Right atrium auricular region (tissue), 2 donors: ENCODE data around the gene HS3ST5. TPM values are rescaled to one million over a fixed set of nuclear protein-coding genes. Genes with fewer than 3 reads are reported as not detected.
"Not testable (repeated sequence)": the region's sequence is repeated elsewhere in the genome, so short reads cannot be mapped to it uniquely, and the experiment has no call there.

Source experiments
- DNase-seq: peaks from one replicate; pipeline ENCODE4 v3.0.0-alpha.2; 2019; ENCODE audit warnings: low spot score
- H3K27ac ChIP-seq, 2 donors: fragments of 200-600 bp; sonication (generic); 1 replicate in 1 of 2; 2 replicates in 1 of 2; pipeline ENCODE4 v1.5.1; 2016 to 2019
- H3K27me3 ChIP-seq, 2 donors: fragments of 200-600 bp; sonication (generic); one replicate each; pipeline versions ENCODE4 v1.5.1 to v1.6.0; 2017 to 2019
- H3K36me3 ChIP-seq: fragments of 200-600 bp; sonication (generic); one replicate; pipeline ENCODE4 v1.5.1; 2016
- H3K4me1 ChIP-seq, 2 donors: fragments of 200-600 bp; sonication (generic); one replicate each; pipeline versions ENCODE4 v1.5.1 to v1.6.0; 2017 to 2019
- H3K4me3 ChIP-seq, 2 donors: fragments of 200-600 bp; sonication (generic); 1 replicate in 1 of 2; 2 replicates in 1 of 2; pipeline ENCODE4 v1.5.1; 2017 to 2019; ENCODE audit warnings: mild to moderate bottlenecking in 1 of 2, moderate library complexity in 1 of 2
- H3K9me3 ChIP-seq, 2 donors: fragments of 200-600 bp; sonication (generic); one replicate each; pipeline ENCODE4 v1.5.1; 2019
- total RNA-seq, 2 donors: library from RNA; depleted of rRNA; stranded (reverse); fragments of >200 nt; gene quantifications; one replicate each; pipeline ENCODE4 v1.1.0, GENCODE V29; 2016
- TF ChIP-seq, protein P1 (sequence below), 2 donors: fragments of 200-600 bp; sonication (generic); IDR thresholded peaks; one replicate each; pipeline ENCODE4 v1.5.1; 2019; ENCODE audit warnings: antibody characterized with exemption in 2 of 2

The HS3ST5 gene
- total RNA-seq, 2 donors from 2014 or later = not detected

DNA sequence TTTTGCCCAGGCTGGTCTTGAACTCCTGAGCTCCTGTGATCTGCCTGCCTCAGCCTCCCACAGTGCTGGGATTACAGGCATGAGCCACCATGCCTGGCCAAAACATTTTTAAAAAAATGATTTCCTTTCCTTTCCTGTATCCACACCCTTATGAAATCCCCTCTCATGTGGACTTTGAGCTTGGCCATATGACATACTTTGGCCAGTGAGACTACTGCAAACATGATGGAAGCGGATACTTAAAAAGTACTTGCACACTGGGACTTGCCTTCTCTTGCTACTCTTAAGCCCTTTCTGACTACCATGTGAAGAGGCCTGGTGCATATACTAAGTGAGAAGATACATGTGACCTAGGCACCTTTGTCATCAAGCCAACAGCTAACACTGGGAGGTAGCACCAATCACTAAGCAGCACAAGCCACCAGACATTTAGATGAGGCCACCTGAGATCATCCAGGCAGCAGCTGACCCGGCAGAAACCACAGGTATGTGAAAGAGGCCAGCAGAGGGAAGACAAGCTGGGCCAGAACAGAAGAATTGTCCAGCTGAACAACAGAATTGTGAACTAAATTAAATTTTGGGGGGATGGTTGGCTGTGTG, 293.4 kb downstream of the HS3ST5 start:
- H3K27me3 ChIP-seq = no peaks in the 10 kb centered on the region
- no peak for DNase-seq
- H3K36me3 ChIP-seq = no peaks in the 10 kb centered on the region
- no peak overlapping the region for H3K27ac ChIP-seq
- TF ChIP-seq, protein P1, sequence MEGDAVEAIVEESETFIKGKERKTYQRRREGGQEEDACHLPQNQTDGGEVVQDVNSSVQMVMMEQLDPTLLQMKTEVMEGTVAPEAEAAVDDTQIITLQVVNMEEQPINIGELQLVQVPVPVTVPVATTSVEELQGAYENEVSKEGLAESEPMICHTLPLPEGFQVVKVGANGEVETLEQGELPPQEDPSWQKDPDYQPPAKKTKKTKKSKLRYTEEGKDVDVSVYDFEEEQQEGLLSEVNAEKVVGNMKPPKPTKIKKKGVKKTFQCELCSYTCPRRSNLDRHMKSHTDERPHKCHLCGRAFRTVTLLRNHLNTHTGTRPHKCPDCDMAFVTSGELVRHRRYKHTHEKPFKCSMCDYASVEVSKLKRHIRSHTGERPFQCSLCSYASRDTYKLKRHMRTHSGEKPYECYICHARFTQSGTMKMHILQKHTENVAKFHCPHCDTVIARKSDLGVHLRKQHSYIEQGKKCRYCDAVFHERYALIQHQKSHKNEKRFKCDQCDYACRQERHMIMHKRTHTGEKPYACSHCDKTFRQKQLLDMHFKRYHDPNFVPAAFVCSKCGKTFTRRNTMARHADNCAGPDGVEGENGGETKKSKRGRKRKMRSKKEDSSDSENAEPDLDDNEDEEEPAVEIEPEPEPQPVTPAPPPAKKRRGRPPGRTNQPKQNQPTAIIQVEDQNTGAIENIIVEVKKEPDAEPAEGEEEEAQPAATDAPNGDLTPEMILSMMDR (IDR thresholded peaks at IDR 0.05) = no peak
- H3K9me3 ChIP-seq = no peaks in the 10 kb centered on the region
- no peaks in the 10 kb centered on the region for H3K4me1 ChIP-seq
- H3K4me3 ChIP-seq = no peak overlapping the region

DNA sequence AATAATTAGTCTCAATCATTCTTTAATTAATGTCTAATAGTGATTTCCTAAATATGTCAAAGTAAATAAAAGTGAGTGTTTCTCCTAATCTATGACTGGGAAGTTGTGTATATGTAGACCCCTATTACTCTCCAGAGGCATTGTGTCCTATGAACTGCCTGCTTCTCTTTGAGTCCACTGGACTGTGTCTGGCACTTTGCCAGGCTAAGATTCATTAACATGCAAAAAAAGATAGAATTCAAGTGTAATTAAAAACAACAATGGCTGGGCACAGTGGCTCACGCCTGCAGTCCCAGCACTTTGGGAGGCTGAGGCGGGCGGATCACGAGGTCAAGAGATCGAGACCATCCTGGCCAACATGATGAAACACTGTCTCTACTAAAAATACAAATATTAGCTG, 298.3 kb downstream of the HS3ST5 start:
- not testable (repeated sequence) for H3K9me3 ChIP-seq

DNA sequence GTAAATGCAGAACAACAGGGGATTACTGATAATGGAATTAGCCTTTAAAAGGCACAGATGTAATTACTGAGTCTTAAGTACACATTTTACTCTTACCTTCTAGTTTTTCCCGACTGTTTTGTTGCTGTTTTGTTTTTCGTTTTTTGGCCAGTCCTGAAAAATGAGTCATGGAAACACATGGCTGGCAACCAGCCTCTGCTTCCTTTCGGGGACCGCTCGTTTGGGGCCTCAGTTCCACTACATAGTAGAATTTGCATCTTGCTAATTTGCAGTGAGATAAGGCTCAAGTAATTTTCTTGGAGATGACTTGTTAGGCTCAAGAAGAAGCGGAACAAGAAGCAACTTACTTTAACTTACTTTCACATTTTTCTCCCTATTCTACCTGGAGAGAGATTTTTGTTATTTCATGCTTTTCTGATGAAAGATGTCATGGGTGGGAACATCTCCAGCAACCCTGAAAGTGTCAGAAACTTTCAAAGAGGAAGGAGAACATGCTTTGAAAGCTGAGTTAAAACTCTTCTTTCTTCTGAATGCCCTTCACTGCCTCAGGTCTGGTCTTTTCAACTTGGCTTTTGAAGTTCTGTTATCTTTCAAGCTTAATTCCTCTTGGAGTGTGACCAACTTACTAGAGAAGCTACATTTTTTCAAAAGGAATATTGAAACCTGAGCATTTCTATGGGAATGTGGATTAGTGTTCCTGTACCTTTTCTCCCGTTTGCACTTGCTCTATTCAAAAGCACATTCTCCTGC, 300.4 kb downstream of the HS3ST5 start:
- Histone ChIP-seq H3K4me1 (no peaks in the 10 kb centered on the region), H3K4me3 (no peak overlapping the region), H3K27ac (no peak overlapping the region), H3K36me3 (no peaks in the 10 kb centered on the region), H3K27me3 (no peaks in the 10 kb centered on the region), H3K9me3 (no peaks in the 10 kb centered on the region)
- DNase-seq = no peak
- TF ChIP-seq, protein P1 (IDR thresholded peaks at IDR 0.05) = no peak

More for the DNA sequence above, 298.3 kb downstream of the HS3ST5 start:
- DNase-seq, H3K4me3 ChIP-seq, H3K27ac ChIP-seq, H3K27me3 ChIP-seq, H3K36me3 ChIP-seq, H3K4me1 ChIP-seq: not testable (repeated sequence)

DNA sequence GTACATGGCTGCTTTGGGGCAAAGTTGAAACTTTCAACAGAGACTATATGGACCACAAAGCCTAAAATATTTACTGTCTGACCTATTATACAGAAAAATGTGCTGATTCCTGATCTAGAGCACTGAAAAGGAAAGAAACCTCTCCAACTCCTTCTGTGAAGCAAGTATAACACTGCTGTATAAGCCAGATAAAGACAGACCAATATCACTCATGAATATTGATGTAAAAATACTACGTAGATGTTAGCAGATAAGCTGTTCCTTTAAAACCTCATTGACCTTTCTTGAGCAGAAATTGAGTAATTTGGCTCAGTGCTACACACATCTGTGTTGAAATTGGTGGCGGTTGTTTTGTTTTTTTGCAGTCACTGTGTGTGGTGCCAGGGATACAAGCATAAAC, 302.0 kb downstream of the HS3ST5 start:
- H3K4me3 ChIP-seq = no peak overlapping the region
- H3K27me3 ChIP-seq = no peaks in the 10 kb centered on the region
- no peaks in the 10 kb centered on the region for H3K36me3 ChIP-seq
- no peaks in the 10 kb centered on the region for H3K4me1 ChIP-seq
- no peak for DNase-seq
- TF ChIP-seq, protein P1 (IDR thresholded peaks at IDR 0.05) = no peak
- no peaks in the 10 kb centered on the region for H3K9me3 ChIP-seq
- H3K27ac ChIP-seq = no peak overlapping the region

DNA sequence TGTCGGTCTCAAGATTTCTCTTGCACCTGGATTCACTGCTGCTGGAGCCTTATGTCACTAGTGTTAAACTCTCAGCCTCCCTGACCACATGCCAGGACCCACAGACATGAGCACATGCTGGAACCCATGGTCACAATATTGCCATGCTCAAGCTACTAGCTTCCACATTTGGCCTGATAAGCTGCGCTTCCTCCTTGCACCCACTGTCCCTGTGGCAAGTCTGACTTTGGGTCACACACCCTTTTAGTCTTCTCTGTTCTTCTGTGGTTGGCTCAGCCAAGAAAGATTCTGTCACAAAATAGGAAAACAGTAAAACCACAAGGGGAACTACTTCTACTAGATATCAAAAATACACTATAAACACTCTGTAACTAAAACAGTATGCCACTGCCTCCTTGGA, 303.0 kb downstream of the HS3ST5 start:
- no peak for DNase-seq
- TF ChIP-seq, protein P1 (IDR thresholded peaks at IDR 0.05) = no peak
- no peak overlapping the region for H3K4me3 ChIP-seq
- no peaks in the 10 kb centered on the region for H3K4me1 ChIP-seq
- no peaks in the 10 kb centered on the region for H3K36me3 ChIP-seq
- H3K9me3 ChIP-seq = no peaks in the 10 kb centered on the region
- no peaks in the 10 kb centered on the region for H3K27me3 ChIP-seq
- H3K27ac ChIP-seq = no peak overlapping the region

DNA sequence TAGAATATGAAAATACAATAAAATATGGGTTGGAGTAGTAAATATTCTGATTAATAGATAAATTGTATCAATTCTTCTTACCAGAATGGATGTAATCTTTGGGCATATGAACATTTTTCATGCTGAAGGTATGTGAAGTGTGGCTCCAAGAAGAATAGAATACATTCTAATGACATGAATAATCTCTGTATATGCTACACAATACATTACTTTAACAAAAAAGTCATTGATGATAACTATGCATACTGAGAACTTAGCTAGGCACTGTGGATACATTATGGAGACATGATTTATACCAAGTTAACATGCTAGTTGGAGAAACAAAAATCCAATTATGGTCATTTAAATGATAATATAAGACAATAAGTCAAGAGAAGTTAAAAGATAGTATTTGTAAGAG, 309.2 kb downstream of the HS3ST5 start:
- TF ChIP-seq, protein P1 (IDR thresholded peaks at IDR 0.05) = no peak
- Histone ChIP-seq H3K27ac (no peak overlapping the region), H3K4me1 (no peaks in the 10 kb centered on the region), H3K4me3 (no peak overlapping the region), H3K36me3 (no peaks in the 10 kb centered on the region), H3K27me3 (no peaks in the 10 kb centered on the region), H3K9me3 (no peaks in the 10 kb centered on the region)
- DNase-seq = no peak
